Measurements from ENCODE around the gene GPX2.

DNA sequence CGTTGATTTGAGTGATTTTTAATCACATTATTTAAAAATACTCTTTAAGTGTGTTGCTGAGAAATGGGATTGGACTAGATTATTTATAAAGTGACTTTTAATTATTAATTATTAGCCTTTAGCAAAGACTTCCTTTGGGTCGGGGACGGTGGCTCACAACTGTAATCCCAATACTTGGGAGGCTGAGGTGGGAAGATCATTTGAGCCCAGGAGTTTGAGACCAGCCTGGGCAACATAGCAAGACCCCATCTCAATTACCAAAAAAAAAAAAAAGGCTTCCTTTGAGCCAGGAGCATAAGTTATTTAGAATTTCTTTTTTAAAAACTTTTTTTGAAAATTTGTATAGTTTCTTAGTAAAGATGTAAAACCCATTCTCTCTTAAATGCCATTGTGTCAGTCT, 19.5 kb downstream of the GPX2 start:
- TF ChIP-seq EZH2 (IDR thresholded peaks at IDR 0.05; ENCODE audit: borderline replicate concordance, low read depth, low read length, poor library complexity, severe bottlenecking) = no peak
- TF ChIP-seq CTCF (conservative IDR thresholded peaks at IDR 0.05; ENCODE audit: low read depth, low read length) = no peak
